HEK293 (cell line): ENCODE data around the gene STAC2.

Experiments used
- CTCF ChIA-PET: fragments of 350-600 bp; formaldehyde crosslinking; extraction: SDS; loops from one replicate; lab custom pipeline; 2021; ENCODE audit warnings: antibody characterized with exemption; lab: Yijun Ruan, JAX
- POLR2A ChIA-PET: fragments of 300-600 bp; formaldehyde crosslinking; extraction: SDS; loops from one replicate; lab custom pipeline; 2020; ENCODE audit warnings: antibody characterized with exemption, inconsistent platforms; lab: Yijun Ruan, JAX
- H3K27ac ChIP-seq: fragments of 200-500 bp; sonication (Bioruptor generic); 2 replicates; pipeline ENCODE4 v1.5.1; 2014; ENCODE audit warnings: low read depth, low read length, control low read depth, inconsistent platforms; ENCODE audit errors: extremely low read depth
- H3K36me3 ChIP-seq, 2 experiments: fragments of 200-500 bp in 1 of 2; sonication (Bioruptor generic) in 1 of 2; 1 replicate in 1 of 2; 2 replicates in 1 of 2; pipeline ENCODE4 v1.5.1; 2014 to 2017; ENCODE audit warnings: inconsistent platforms in 2 of 2, low read length in 2 of 2; ENCODE audit not compliant: control insufficient read depth in 2 of 2, insufficient read depth in 1 of 2
- H3K4me1 ChIP-seq: fragments of 200-500 bp; sonication (Bioruptor generic); 2 replicates; pipeline ENCODE4 v1.5.1; 2014; ENCODE audit warnings: mild to moderate bottlenecking, low read length, inconsistent platforms; ENCODE audit not compliant: control insufficient read depth, insufficient read depth
- H3K4me3 ChIP-seq: 2 replicates; pipeline ENCODE4 v1.5.1; 2011; ENCODE audit warnings: low read depth, mild to moderate bottlenecking, control low read depth, low read length, moderate library complexity
- H3K9me3 ChIP-seq: fragments of 200-500 bp; sonication (Bioruptor generic); 2 replicates; pipeline ENCODE4 v1.5.1; 2014; ENCODE audit warnings: low read depth, low read length, inconsistent platforms; ENCODE audit not compliant: control insufficient read depth, insufficient read depth
- AEBP2 ChIP-seq: fragments of 450-650 bp; formaldehyde crosslinking; IDR thresholded peaks from 2 replicates; pipeline ENCODE4 v1.5.1; 2016; ENCODE audit warnings: missing biosample characterization, missing genetic modification characterization, borderline replicate concordance
- GLIS1 ChIP-seq: fragments of 450-650 bp; formaldehyde crosslinking; IDR thresholded peaks from 2 replicates; pipeline ENCODE4 v1.5.1; 2016; ENCODE audit warnings: missing biosample characterization, missing genetic modification characterization
- KLF8 ChIP-seq: fragments of 450-650 bp; formaldehyde crosslinking; IDR thresholded peaks from 2 replicates; pipeline ENCODE4 v1.5.1; 2016; ENCODE audit warnings: missing biosample characterization, missing genetic modification characterization
- OSR2 ChIP-seq: fragments of 450-650 bp; formaldehyde crosslinking; IDR thresholded peaks from 2 replicates; pipeline ENCODE4 v1.5.1; 2016; ENCODE audit warnings: missing biosample characterization, missing genetic modification characterization
- PRDM1 ChIP-seq: fragments of 450-650 bp; formaldehyde crosslinking; IDR thresholded peaks from 2 replicates; pipeline ENCODE4; 2016; ENCODE audit warnings: missing biosample characterization, missing genetic modification characterization
- SCRT1 ChIP-seq: fragments of 450-650 bp; formaldehyde crosslinking; IDR thresholded peaks from 2 replicates; pipeline ENCODE4 v1.5.1; 2016; ENCODE audit warnings: missing biosample characterization, missing genetic modification characterization, borderline replicate concordance
- TCF7L2 ChIP-seq: IDR thresholded peaks from 2 replicates; pipeline ENCODE4 v1.6.1; 2011; ENCODE audit warnings: low read depth, mild to moderate bottlenecking, inconsistent platforms, low read length, moderate library complexity, borderline replicate concordance
- TRIM28 ChIP-seq: IDR thresholded peaks from 2 replicates; pipeline ENCODE4 v1.6.1; 2011; ENCODE audit warnings: low read length, control low read depth, borderline replicate concordance
- YY1 ChIP-seq: fragments of 450-650 bp; formaldehyde crosslinking; IDR thresholded peaks from 2 replicates; pipeline ENCODE4 v1.5.1; 2018; ENCODE audit warnings: missing biosample characterization, missing genetic modification characterization
- YY2 ChIP-seq: fragments of 450-650 bp; formaldehyde crosslinking; IDR thresholded peaks from 2 replicates; pipeline ENCODE4 v1.5.1; 2016; ENCODE audit warnings: missing biosample characterization, missing genetic modification characterization
- ZBTB10 ChIP-seq: fragments of 450-650 bp; formaldehyde crosslinking; IDR thresholded peaks from 2 replicates; pipeline ENCODE4 v1.5.1; 2016; ENCODE audit warnings: missing biosample characterization, missing genetic modification characterization
- ZNF211 ChIP-seq: fragments of 450-650 bp; formaldehyde crosslinking; IDR thresholded peaks from 2 replicates; pipeline ENCODE4 v1.5.1; 2016; ENCODE audit warnings: low read depth, missing biosample characterization, missing genetic modification characterization
- ZNF335 ChIP-seq: fragments of 450-650 bp; formaldehyde crosslinking; conservative IDR thresholded peaks from 2 replicates; pipeline ENCODE4 v1.5.1; 2016; ENCODE audit warnings: missing biosample characterization, missing genetic modification characterization
- ZNF549 ChIP-seq: fragments of 450-650 bp; IDR thresholded peaks from 2 replicates; pipeline ENCODE4 v1.5.1; 2018; ENCODE audit warnings: missing biosample characterization, missing genetic modification characterization, mild to moderate bottlenecking, inconsistent platforms, moderate library complexity
- ZNF621 ChIP-seq: fragments of 450-650 bp; formaldehyde crosslinking; IDR thresholded peaks from 2 replicates; pipeline ENCODE4 v1.5.1; 2017; ENCODE audit warnings: missing biosample characterization, missing genetic modification characterization
- ZNF624 ChIP-seq: fragments of 450-650 bp; formaldehyde crosslinking; IDR thresholded peaks from 2 replicates; pipeline ENCODE4 v1.5.1; 2017; ENCODE audit warnings: missing biosample characterization, missing genetic modification characterization
- ZNF701 ChIP-seq: fragments of 450-650 bp; formaldehyde crosslinking; IDR thresholded peaks from 2 replicates; pipeline ENCODE4 v1.5.1; 2016; ENCODE audit warnings: missing biosample characterization, missing genetic modification characterization
- ZNF777 ChIP-seq: fragments of 450-650 bp; formaldehyde crosslinking; IDR thresholded peaks from 2 replicates; pipeline ENCODE4 v1.5.1; 2017; ENCODE audit warnings: missing biosample characterization, missing genetic modification characterization, borderline replicate concordance
- TF ChIP-seq, protein P1 (sequence below): fragments of 450-650 bp; formaldehyde crosslinking; IDR thresholded peaks from 2 replicates; pipeline ENCODE4 v1.5.1; 2016; ENCODE audit warnings: missing biosample characterization, missing genetic modification characterization
- TF ChIP-seq, protein P2 (sequence below): fragments of 450-650 bp; formaldehyde crosslinking; IDR thresholded peaks from 2 replicates; pipeline ENCODE4 v1.5.1; 2016; ENCODE audit warnings: missing biosample characterization, missing genetic modification characterization
- TF ChIP-seq, protein P3 (sequence below): fragments of 450-650 bp; formaldehyde crosslinking; IDR thresholded peaks from 2 replicates; pipeline ENCODE4 v1.5.1; 2016; ENCODE audit warnings: missing biosample characterization, missing genetic modification characterization

The STAC2 gene

DNA sequence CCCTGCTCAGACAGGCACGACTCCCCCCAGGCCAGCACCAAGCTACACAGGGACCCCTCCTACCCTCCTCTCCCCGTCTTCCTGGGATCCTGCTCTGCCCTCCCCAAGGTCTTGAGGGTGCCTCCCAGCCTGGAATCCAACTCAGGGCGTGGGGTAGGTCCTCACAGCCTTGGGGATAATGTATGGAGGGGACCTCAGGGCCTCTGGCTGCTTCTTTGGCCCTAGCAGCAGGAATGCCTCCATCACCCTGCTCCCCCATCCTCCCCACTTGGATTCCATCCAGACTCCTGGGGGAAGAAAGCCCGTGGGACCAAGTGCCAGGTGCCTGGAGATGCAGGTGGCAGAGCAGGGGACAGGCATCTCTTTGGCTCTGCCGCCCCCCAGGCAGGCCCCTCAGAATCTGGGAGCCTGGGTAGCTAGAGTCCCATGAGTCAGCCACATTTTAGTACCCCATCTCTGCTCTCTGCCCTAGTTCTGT is 10.7 kb upstream of the STAC2 start (continued):
- no peak for TF ChIP-seq AEBP2 (tag by site-specific recombination)
- TF ChIP-seq KLF8 (tag by site-specific recombination): no peak
- TF ChIP-seq ZBTB10 (tag by site-specific recombination): 0 out of 2 replicates have a peak, but pooled peaks have one; percentile 15
- no peak for TF ChIP-seq ZNF211 (tag by site-specific recombination)
- TF ChIP-seq ZNF335 (tag by site-specific recombination): peak; percentile 71
- no peak for TF ChIP-seq YY1 (tag by site-specific recombination)
- no peak for TF ChIP-seq SCRT1 (tag by site-specific recombination)
- no peak for TF ChIP-seq YY2 (tag by site-specific recombination)
- TF ChIP-seq ZNF777 (tag by site-specific recombination): no peak
- TF ChIP-seq OSR2 (tag by site-specific recombination): no peak
- TF ChIP-seq TRIM28: no peak

- no peak overlapping the region for H3K27ac ChIP-seq
- ChIA-PET CTCF (interaction anchor here (0.5 to 20.9 kb wide), 62 partner anchors 6 to 635 kb away, joined by 3 to 733 read pairs (median 4); partner anchors contain the start of genes ARL5C, RPL19 and STAC2), POLR2A (interaction anchor here (0.6 to 6.0 kb wide), 8 partner anchors 9 to 366 kb away, joined by 3 to 47 read pairs (median 4); partner anchors contain the start of genes LASP1, RPL19 and STAC2)
- H3K4me1 ChIP-seq: peaks cover 10% of the 10 kb centered on the region
- no peaks in the 10 kb centered on the region for H3K9me3 ChIP-seq
- no peak overlapping the region for H3K4me3 ChIP-seq
- no peaks in the 10 kb centered on the region for H3K36me3 ChIP-seq
- TF ChIP-seq ZNF549 (tag by site-specific recombination) (no peak), ZNF621 (tag by site-specific recombination) (no peak), ZNF624 (tag by site-specific recombination) (no peak), GLIS1 (tag by site-specific recombination) (no peak), PRDM1 (tag by site-specific recombination) (0 out of 2 replicates have a peak, but pooled peaks have one; percentile 14), ZNF701 (no peak), ZBTB10 (tag by site-specific recombination) (peak; percentile 44; the same call in 1 of the 2 replicates), OSR2 (tag by site-specific recombination) (no peak), TCF7L2 (no peak)
- TF ChIP-seq, protein P1, sequence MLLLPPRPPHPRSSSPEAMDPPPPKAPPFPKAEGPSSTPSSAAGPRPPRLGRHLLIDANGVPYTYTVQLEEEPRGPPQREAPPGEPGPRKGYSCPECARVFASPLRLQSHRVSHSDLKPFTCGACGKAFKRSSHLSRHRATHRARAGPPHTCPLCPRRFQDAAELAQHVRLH (tag by site-specific recombination): no peak
- TF ChIP-seq, protein P2, sequence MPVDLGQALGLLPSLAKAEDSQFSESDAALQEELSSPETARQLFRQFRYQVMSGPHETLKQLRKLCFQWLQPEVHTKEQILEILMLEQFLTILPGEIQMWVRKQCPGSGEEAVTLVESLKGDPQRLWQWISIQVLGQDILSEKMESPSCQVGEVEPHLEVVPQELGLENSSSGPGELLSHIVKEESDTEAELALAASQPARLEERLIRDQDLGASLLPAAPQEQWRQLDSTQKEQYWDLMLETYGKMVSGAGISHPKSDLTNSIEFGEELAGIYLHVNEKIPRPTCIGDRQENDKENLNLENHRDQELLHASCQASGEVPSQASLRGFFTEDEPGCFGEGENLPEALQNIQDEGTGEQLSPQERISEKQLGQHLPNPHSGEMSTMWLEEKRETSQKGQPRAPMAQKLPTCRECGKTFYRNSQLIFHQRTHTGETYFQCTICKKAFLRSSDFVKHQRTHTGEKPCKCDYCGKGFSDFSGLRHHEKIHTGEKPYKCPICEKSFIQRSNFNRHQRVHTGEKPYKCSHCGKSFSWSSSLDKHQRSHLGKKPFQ (tag by site-specific recombination): no peak
- TF ChIP-seq, protein P3, sequence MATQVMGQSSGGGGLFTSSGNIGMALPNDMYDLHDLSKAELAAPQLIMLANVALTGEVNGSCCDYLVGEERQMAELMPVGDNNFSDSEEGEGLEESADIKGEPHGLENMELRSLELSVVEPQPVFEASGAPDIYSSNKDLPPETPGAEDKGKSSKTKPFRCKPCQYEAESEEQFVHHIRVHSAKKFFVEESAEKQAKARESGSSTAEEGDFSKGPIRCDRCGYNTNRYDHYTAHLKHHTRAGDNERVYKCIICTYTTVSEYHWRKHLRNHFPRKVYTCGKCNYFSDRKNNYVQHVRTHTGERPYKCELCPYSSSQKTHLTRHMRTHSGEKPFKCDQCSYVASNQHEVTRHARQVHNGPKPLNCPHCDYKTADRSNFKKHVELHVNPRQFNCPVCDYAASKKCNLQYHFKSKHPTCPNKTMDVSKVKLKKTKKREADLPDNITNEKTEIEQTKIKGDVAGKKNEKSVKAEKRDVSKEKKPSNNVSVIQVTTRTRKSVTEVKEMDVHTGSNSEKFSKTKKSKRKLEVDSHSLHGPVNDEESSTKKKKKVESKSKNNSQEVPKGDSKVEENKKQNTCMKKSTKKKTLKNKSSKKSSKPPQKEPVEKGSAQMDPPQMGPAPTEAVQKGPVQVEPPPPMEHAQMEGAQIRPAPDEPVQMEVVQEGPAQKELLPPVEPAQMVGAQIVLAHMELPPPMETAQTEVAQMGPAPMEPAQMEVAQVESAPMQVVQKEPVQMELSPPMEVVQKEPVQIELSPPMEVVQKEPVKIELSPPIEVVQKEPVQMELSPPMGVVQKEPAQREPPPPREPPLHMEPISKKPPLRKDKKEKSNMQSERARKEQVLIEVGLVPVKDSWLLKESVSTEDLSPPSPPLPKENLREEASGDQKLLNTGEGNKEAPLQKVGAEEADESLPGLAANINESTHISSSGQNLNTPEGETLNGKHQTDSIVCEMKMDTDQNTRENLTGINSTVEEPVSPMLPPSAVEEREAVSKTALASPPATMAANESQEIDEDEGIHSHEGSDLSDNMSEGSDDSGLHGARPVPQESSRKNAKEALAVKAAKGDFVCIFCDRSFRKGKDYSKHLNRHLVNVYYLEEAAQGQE (tag by site-specific recombination): no peak
Observed at GRCh38 chr17:39235555-39236449, 10.1 kb upstream of the STAC2 start.
